Adrenal gland (tissue), 12 donors: ENCODE data around the gene PLEKHG4B. TPM values are rescaled to one million over a fixed set of nuclear protein-coding genes. Genes with fewer than 3 reads are reported as not detected.
A peak's percentile ranks its signal among the peaks of the same experiment; 100 is the strongest.

Source experiments
- DNase-seq, 7 donors: peaks; one replicate each; pipeline ENCODE4 v3.0.0-alpha.2; 2019 to 2020
- H3K27ac ChIP-seq, 5 donors: fragments of 200-600 bp; sonication (generic) in 4 of 5; 1 replicate in 3 of 5; 2 replicates in 2 of 5; pipeline versions ENCODE4 v1.5.1 to v1.8.0; 2016 to 2020; ENCODE audit warnings: mild to moderate bottlenecking in 1 of 5
- H3K27me3 ChIP-seq: fragments of 200-600 bp; 2 replicates; pipeline ENCODE4 v1.8.0; 2021
- H3K36me3 ChIP-seq, 2 donors: fragments of 200-600 bp; replicated peaks in 1 of 2; 1 replicate in 1 of 2; 2 replicates in 1 of 2; pipeline versions ENCODE4 v1.5.1 to v1.8.0; 2018 to 2022
- H3K4me1 ChIP-seq, 2 donors: fragments of 200-600 bp; replicated peaks in 1 of 2; 1 replicate in 1 of 2; 2 replicates in 1 of 2; pipeline versions ENCODE4 v1.5.1 to v1.8.0; 2018 to 2021
- H3K4me3 ChIP-seq, 4 donors: fragments of 200-600 bp; sonication (generic) in 3 of 4; one replicate each; pipeline ENCODE4 v1.5.1; 2016 to 2018
- H3K9me3 ChIP-seq, 3 donors: fragments of 200-600 bp; sonication (generic) in 1 of 3; replicated peaks in 1 of 3; 1 replicate in 2 of 3; 2 replicates in 1 of 3; pipeline versions ENCODE4 v1.5.1 to v1.8.0; 2016 to 2021
- POLR2A ChIP-seq, 2 donors: fragments of 450-650 bp; IDR thresholded peaks; one replicate each; pipeline ENCODE4 v1.6.1; 2017; ENCODE audit warnings: antibody characterized with exemption in 2 of 2, mild to moderate bottlenecking in 2 of 2, moderate library complexity in 1 of 2
- WGBS, 4 donors: extraction: QIAGEN DNeasy Blood & Tissue Kit in 2 of 4; methylation state at CpG; one replicate each; pipeline versions ENCODE4 v1.1.5 to v1.1.7; 2013 to 2017; 5-methylcytosine and 5-hydroxymethylcytosine counted together
- intact Hi-C, 2 donors: fragments of 100-400 bp; cut with DNase I; formaldehyde crosslinking; loops; one replicate each; pipeline versions ENCODE4 v1.14.1 to v1.15.0; 2022 to 2023
- polyA plus RNA-seq, 3 donors: library from polyadenylated mRNA; stranded (reverse); fragments of 200-250 nt in 2 of 3; fragments of 350-450 nt in 1 of 3; fragmentation: Illumina TruSeq in 1 of 3; extraction: RNeasy Lipid Tissue Mini Kit (QIAGEN cat#74804) in 1 of 3; gene quantifications; one replicate each; pipeline ENCODE4 v1.2.3, GENCODE V29; 2013 to 2014
- total RNA-seq, 9 donors: library from RNA; depleted of rRNA in 4 of 9; stranded (reverse); fragments of >200 nt in 4 of 9; fragments of 120-200 nt in 1 of 9; fragmentation: NEBNext Ultra II Directional in 1 of 9; extraction: Animal tissue kit (Norgen Biotek cat#: 25700) in 1 of 9; gene quantifications; one replicate each; pipeline versions ENCODE4 v1.1.0 to v1.2.4, GENCODE V29; 2013 to 2023
- TF ChIP-seq, protein P1 (sequence below), 6 experiments: fragments of 450-650 bp in 4 of 6; fragments of 200-600 bp in 2 of 6; sonication (generic) in 1 of 6; IDR thresholded peaks; 1 replicate in 5 of 6; 2 replicates in 1 of 6; pipeline versions ENCODE4 v1.5.1 to v1.8.0; 2016 to 2021; ENCODE audit warnings: antibody characterized with exemption in 6 of 6, mild to moderate bottlenecking in 2 of 6, moderate library complexity in 1 of 6
- donor health status: healthy with polysubstance abuse.
- donor health status: Bipolar disorder and iron deficiency.
- donor health status: DM: yes; HTN: yes; CAD: no.
- donor health status: DM: no; HTN: no; CAD: no.
- donor health status: DM: no; HTN: no; CAD: no.
- donor health status: DM: yes; HTN: yes; CAD: no.

The PLEKHG4B gene
- total and polyA plus RNA-seq, 12 donors = 0.03 to 3.4 (median 0.12) TPM

DNA sequence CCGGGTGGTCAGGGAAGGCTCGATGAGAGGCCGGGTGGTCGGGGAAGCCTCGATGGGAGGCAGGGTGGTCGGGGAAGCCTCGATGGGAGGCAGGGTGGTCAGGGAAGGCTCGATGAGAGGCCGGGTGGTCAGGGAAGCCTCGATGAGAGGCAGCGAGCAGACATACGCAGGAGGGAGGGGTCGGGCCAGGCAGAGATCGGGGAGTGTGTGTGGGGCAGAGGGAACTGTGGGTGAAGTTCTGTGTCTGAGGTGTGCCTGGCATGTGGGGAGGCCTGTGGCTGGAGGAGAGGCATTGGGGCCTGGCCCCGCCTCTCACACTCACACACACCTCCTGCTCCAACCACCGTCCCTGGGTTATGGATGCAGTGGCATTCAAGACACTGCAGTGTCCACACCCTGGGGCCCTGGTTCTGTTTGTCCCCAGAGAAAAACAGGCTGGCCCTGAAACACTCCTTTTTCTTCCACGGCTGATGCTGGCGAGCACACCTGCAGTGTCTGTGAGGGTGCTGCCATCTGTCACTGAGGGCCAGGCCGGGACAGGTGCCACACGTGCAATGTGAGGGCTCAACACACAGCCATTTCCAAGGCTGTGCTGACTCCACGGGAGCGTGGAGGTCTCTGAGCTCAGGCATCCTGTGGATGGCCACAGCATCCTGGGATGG is 6.5 kb upstream of the PLEKHG4B start:
- intact Hi-C loops = no loop called here
- H3K27me3 ChIP-seq = peaks cover 3% of the 10 kb centered on the region
- H3K36me3 ChIP-seq = no peaks in the 10 kb centered on the region
- 77 to 87% (median 84%) methylated on average over 13 to 22 of the region's 22 CpGs for WGBS, 4 donors
- no peaks in the 10 kb centered on the region for H3K4me1 ChIP-seq
- H3K4me3 ChIP-seq = no peak overlapping the region
- no peak for DNase-seq
- no peak overlapping the region for H3K27ac ChIP-seq
- TF ChIP-seq POLR2A (IDR thresholded peaks at IDR 0.05) = no peak
- TF ChIP-seq, protein P1, sequence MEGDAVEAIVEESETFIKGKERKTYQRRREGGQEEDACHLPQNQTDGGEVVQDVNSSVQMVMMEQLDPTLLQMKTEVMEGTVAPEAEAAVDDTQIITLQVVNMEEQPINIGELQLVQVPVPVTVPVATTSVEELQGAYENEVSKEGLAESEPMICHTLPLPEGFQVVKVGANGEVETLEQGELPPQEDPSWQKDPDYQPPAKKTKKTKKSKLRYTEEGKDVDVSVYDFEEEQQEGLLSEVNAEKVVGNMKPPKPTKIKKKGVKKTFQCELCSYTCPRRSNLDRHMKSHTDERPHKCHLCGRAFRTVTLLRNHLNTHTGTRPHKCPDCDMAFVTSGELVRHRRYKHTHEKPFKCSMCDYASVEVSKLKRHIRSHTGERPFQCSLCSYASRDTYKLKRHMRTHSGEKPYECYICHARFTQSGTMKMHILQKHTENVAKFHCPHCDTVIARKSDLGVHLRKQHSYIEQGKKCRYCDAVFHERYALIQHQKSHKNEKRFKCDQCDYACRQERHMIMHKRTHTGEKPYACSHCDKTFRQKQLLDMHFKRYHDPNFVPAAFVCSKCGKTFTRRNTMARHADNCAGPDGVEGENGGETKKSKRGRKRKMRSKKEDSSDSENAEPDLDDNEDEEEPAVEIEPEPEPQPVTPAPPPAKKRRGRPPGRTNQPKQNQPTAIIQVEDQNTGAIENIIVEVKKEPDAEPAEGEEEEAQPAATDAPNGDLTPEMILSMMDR (IDR thresholded peaks at IDR 0.05) = no peak
- H3K9me3 ChIP-seq = no peaks in the 10 kb centered on the region

DNA sequence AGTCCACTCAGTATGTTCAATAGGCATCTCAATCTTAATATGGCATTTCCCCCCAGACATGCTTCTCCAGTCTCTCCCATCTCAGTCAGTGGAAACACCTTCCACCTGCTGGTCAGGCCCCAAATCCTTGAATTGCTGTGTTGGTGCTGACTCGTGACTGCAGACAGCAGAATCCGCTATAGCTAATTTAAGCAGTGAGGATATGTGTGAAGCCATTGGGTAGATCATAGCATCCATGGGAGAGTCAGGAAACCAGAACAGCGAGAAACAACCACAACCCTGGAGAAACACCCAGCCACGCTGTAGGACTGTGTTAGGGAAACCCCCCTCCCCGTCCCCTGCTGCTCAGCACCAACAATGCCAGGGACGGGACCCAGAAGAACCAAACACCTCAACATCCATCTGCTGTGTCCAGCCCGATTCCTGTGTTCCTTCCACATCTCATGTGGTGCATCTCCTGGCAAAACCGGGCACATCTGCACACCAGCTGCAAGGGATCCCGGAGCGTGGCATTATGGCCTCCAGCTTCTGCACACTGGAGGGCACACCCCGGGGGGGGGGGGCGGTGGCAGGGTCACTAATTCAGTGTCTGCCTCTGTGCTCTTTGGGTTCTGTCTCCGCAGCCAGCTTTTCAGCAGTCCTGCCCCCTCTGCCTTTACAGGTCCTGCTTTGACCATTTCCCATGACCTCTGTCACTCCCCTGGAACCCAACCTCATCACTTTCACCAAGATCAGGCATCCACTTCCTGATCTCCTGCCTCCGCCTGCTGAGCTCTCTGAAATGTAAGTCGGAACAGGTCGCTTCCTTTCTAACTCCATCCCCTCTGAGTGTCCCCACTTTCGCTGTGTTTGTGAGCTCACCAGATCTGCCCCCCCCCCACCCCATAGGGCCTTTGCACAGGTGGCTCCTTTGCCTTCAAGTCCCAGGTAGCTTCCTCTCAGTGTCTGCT is 2.4 kb upstream of the PLEKHG4B start:
- peaks cover 0 to 4% of the 10 kb centered on the region in 2 donors for H3K4me1 ChIP-seq
- no peak overlapping the region for H3K4me3 ChIP-seq
- intact Hi-C loops = no loop called here
- H3K9me3 ChIP-seq = no peaks in the 10 kb centered on the region
- H3K27me3 ChIP-seq = peaks cover 15% of the 10 kb centered on the region
- no peak overlapping the region for H3K27ac ChIP-seq
- 77 to 88% (median 82%) methylated on average over 14 to 16 of the region's 17 CpGs for WGBS, 4 donors
- no peaks in the 10 kb centered on the region for H3K36me3 ChIP-seq
- TF ChIP-seq, protein P1 (IDR thresholded peaks at IDR 0.05) = no peak
- no peak for TF ChIP-seq POLR2A (IDR thresholded peaks at IDR 0.05)
- peak in 1 of 7 donors; percentile 14 for DNase-seq

DNA sequence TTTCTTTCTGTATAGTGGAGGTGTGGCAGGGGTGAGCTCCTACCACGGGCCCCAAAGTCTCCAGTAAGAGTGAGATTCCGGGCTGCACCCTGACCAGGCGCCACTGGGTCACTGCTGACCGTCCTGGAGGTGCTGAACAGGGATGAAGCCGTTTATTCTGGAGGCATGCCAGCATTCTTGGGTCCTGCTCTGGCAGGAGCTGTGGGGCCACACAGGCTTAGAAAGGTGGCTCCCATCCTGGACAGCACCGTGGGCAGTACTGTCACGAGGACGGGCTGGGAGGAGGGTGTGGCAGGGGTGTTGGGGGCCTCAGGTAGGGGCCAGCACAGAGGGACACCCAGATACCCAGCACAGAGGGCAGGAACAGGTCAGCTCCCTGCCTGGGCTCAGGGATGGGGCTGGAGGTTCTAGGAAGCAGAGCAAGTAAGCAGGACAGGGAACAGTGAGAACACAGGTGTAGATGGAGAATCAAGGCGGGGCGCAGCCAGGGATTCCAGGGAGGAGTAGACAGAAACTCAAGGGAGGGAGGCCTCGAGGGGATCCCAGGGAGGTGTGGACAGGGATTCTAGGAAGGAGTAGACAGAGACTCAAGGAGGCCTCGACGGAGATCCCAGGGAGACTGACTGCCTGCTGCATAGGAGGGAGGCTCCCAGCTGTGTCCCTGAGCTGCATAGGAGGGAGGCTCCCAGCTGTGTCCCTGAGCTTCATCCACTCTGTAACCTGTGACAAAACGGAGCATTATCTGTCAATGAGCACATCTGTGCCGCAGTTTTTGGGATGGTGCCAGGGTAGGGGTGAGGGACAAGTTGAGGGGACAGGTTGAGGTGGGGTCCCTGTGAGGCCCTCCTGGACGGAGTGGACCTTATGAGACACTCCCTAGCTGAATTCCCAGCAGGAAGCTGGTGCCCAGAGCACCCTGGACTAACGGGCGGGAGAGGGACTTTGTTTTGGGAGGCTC is 1.1 kb upstream of the PLEKHG4B start:
- TF ChIP-seq, protein P1 (IDR thresholded peaks at IDR 0.05) = no peak
- TF ChIP-seq POLR2A (IDR thresholded peaks at IDR 0.05) = no peak
- intact Hi-C loops = no loop called here
- peaks cover 22% of the 10 kb centered on the region for H3K27me3 ChIP-seq
- H3K4me3 ChIP-seq = no peak overlapping the region
- H3K27ac ChIP-seq = no peak overlapping the region
- H3K9me3 ChIP-seq = no peaks in the 10 kb centered on the region
- WGBS, 4 donors = 41 to 51% (median 45%) methylated on average over 14 to 18 of the region's 18 CpGs
- no peaks in the 10 kb centered on the region for H3K36me3 ChIP-seq
- H3K4me1 ChIP-seq = peaks cover 0 to 4% of the 10 kb centered on the region in 2 donors
- peak in 3 of 7 donors; percentile 12 to 41 (median 16) for DNase-seq
